PFSK-1 (cell line): Measurements from ENCODE around the gene KRTCAP2. TPM values are rescaled to one million over a fixed set of nuclear protein-coding genes. Genes with fewer than 3 reads are reported as not detected.
A peak's percentile ranks its signal among the peaks of the same experiment; 100 is the strongest.

Experiments
- FOXP2 ChIP-seq: optimal IDR thresholded peaks from 2 replicates; pipeline ENCODE3; 2011; ENCODE audit warnings: borderline replicate concordance, control low read depth, inconsistent platforms; ENCODE audit not compliant: insufficient read depth; ENCODE audit errors: extremely low read length, extremely low read depth
- POLR2AphosphoS5 ChIP-seq: IDR thresholded peaks from 2 replicates; pipeline ENCODE4 v1.6.1; 2012; ENCODE audit warnings: low read depth, mild to moderate bottlenecking, control low read depth, low read length, moderate library complexity
- SIN3A ChIP-seq: IDR thresholded peaks from 2 replicates; pipeline ENCODE4 v1.6.1; 2012; ENCODE audit warnings: mild to moderate bottlenecking, low read length, moderate library complexity, borderline replicate concordance; ENCODE audit not compliant: insufficient read depth
- TAF1 ChIP-seq: IDR thresholded peaks from 2 replicates; pipeline ENCODE4 v1.6.1; 2012; ENCODE audit warnings: low read length, control low read depth, borderline replicate concordance; ENCODE audit not compliant: insufficient read depth
- polyA plus RNA-seq: library from polyadenylated mRNA; unstranded; fragments of >200 nt; gene quantifications from one replicate; pipeline ENCODE4 v1.2.1, GENCODE V29; 2012; ENCODE audit warnings: low read depth, missing spikeins; ENCODE audit not compliant: insufficient read length
- TF ChIP-seq, protein P1 (sequence below), 2 experiments: IDR thresholded peaks; 2 replicates each; pipeline versions ENCODE4 v1.6.1 to v1.8.0; 2011 to 2012; ENCODE audit warnings: low read depth in 2 of 2, low read length in 2 of 2, control low read depth in 1 of 2, inconsistent platforms in 1 of 2, mild to moderate bottlenecking in 1 of 2, moderate library complexity in 1 of 2; ENCODE audit not compliant: insufficient read depth in 1 of 2

KRTCAP2 gene
- polyA plus RNA-seq: 405 TPM

DNA sequence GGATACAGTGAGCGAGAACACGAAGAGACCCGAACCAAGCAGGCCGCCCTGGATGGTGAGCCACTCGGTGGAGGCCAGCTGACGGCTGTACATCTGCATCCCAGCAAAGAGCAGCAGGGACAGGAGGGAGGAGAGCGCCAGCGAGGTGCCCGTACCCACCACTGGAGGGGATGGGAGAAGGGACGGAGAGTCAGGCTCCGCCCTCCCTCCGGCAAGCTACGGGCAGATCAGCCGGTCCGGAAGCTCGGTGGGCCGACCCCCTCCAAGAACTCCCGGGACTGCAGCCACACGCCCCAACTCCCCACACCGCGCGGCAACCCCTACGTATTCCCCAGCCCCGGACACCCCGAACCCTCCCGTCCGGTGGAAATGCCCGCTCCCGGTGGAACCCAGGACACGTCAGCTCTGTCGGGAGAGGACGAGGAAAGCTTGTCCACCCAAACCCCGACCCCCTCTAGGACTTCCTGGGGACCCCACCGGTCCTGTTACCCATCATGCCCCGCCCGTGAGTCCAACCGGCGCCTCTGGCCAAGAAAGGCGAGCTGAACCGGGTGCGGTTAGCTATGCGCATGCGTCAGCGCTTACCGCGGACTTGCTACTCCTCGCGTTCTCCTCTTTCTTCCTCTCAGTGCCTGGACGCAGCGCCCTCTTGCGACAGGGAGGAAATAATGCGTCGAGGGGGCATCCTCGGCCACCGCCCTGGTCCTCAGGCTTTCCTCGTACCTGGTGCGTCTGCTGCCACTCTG lies at the start of gene KRTCAP2:
Gene KRTCAP2 (minus strand): TSS at position 573 of the 746 bp plus-strand sequence. CDS start 80 bp downstream, at position 493.
- TF ChIP-seq POLR2AphosphoS5 (peak; percentile 95), FOXP2 (no peak), TAF1 (peak; percentile 84)
- TF ChIP-seq, protein P1, sequence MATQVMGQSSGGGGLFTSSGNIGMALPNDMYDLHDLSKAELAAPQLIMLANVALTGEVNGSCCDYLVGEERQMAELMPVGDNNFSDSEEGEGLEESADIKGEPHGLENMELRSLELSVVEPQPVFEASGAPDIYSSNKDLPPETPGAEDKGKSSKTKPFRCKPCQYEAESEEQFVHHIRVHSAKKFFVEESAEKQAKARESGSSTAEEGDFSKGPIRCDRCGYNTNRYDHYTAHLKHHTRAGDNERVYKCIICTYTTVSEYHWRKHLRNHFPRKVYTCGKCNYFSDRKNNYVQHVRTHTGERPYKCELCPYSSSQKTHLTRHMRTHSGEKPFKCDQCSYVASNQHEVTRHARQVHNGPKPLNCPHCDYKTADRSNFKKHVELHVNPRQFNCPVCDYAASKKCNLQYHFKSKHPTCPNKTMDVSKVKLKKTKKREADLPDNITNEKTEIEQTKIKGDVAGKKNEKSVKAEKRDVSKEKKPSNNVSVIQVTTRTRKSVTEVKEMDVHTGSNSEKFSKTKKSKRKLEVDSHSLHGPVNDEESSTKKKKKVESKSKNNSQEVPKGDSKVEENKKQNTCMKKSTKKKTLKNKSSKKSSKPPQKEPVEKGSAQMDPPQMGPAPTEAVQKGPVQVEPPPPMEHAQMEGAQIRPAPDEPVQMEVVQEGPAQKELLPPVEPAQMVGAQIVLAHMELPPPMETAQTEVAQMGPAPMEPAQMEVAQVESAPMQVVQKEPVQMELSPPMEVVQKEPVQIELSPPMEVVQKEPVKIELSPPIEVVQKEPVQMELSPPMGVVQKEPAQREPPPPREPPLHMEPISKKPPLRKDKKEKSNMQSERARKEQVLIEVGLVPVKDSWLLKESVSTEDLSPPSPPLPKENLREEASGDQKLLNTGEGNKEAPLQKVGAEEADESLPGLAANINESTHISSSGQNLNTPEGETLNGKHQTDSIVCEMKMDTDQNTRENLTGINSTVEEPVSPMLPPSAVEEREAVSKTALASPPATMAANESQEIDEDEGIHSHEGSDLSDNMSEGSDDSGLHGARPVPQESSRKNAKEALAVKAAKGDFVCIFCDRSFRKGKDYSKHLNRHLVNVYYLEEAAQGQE (IDR thresholded peaks at IDR 0.05; ENCODE audit: insufficient read depth in 1 of 2, low read depth in 2 of 2, low read length in 2 of 2): peak; percentile 43 to 47; a peak in 1 of 4 replicates

DNA sequence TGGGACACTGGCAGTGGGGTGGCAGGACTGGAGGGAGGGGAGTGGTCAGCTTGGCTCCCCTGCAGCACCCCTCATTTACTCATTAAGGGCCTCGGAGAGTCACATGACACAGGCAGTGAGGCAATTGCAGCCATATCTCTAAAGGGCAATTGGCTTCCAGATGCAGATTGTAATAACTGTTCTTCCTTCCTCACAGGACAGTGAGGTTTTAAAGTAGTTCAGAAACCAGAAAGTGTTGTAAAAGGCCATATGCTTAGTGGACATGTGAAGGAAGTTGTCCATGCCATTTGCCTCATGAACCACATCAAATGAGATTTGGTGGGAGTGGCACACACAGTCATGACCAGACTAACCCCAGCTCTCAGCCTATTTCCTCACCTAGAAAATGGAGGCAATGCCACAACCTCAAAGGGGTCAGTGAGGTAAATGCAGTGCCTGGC lies 46.5 kb upstream of the KRTCAP2 start:
- TF ChIP-seq SIN3A (no peak), POLR2AphosphoS5 (no peak), TAF1 (no peak), FOXP2 (no peak)
- TF ChIP-seq, protein P1 (IDR thresholded peaks at IDR 0.05; ENCODE audit: insufficient read depth in 1 of 2, low read depth in 2 of 2, low read length in 2 of 2): no peak

- TF ChIP-seq SIN3A (peak; percentile 89; the same call in 1 of the 2 replicates), TAF1 (no peak)
Measured at GRCh38 chr1:155218854-155219591, 45.9 kb upstream of the KRTCAP2 start.

- TF ChIP-seq FOXP2: no peak
- no peak for TF ChIP-seq TAF1
- TF ChIP-seq SIN3A: no peak
- TF ChIP-seq, protein P1 (IDR thresholded peaks at IDR 0.05; ENCODE audit: insufficient read depth in 1 of 2, low read depth in 2 of 2, low read length in 2 of 2): no peak
- no peak for TF ChIP-seq POLR2AphosphoS5
Measured at GRCh38 chr1:155210314-155211104, 37.4 kb upstream of the KRTCAP2 start.

- TF ChIP-seq, protein P1 (IDR thresholded peaks at IDR 0.05; ENCODE audit: insufficient read depth in 1 of 2, low read depth in 2 of 2, low read length in 2 of 2): peak in 1 of 2 experiments; percentile 46; a peak in 1 of 4 replicates
- peak; percentile 39; the same call in 1 of the 2 replicates for TF ChIP-seq POLR2AphosphoS5
- no peak for TF ChIP-seq FOXP2
- no peak for TF ChIP-seq SIN3A
Measured at GRCh38 chr1:155209312-155209721, 36.2 kb upstream of the KRTCAP2 start.
